Adrenal gland (tissue), 12 donors: ENCODE data around the gene RAI14. TPM values are rescaled to one million over a fixed set of nuclear protein-coding genes. Genes with fewer than 3 reads are reported as not detected.

Experiments used
- DNase-seq, 7 donors: peaks; one replicate each; pipeline ENCODE4 v3.0.0-alpha.2; 2019 to 2020
- H3K27ac ChIP-seq, 5 donors: fragments of 200-600 bp; sonication (generic) in 4 of 5; 1 replicate in 3 of 5; 2 replicates in 2 of 5; pipeline versions ENCODE4 v1.5.1 to v1.8.0; 2016 to 2020; ENCODE audit warnings: mild to moderate bottlenecking in 1 of 5
- H3K27me3 ChIP-seq: fragments of 200-600 bp; 2 replicates; pipeline ENCODE4 v1.8.0; 2021
- H3K36me3 ChIP-seq, 2 donors: fragments of 200-600 bp; replicated peaks in 1 of 2; 1 replicate in 1 of 2; 2 replicates in 1 of 2; pipeline versions ENCODE4 v1.5.1 to v1.8.0; 2018 to 2022
- H3K4me1 ChIP-seq, 2 donors: fragments of 200-600 bp; replicated peaks in 1 of 2; 1 replicate in 1 of 2; 2 replicates in 1 of 2; pipeline versions ENCODE4 v1.5.1 to v1.8.0; 2018 to 2021
- H3K4me3 ChIP-seq, 4 donors: fragments of 200-600 bp; sonication (generic) in 3 of 4; one replicate each; pipeline ENCODE4 v1.5.1; 2016 to 2018
- H3K9me3 ChIP-seq, 3 donors: fragments of 200-600 bp; sonication (generic) in 1 of 3; replicated peaks in 1 of 3; 1 replicate in 2 of 3; 2 replicates in 1 of 3; pipeline versions ENCODE4 v1.5.1 to v1.8.0; 2016 to 2021
- POLR2A ChIP-seq, 2 donors: fragments of 450-650 bp; IDR thresholded peaks; one replicate each; pipeline ENCODE4 v1.6.1; 2017; ENCODE audit warnings: antibody characterized with exemption in 2 of 2, mild to moderate bottlenecking in 2 of 2, moderate library complexity in 1 of 2
- WGBS, 4 donors: extraction: QIAGEN DNeasy Blood & Tissue Kit in 2 of 4; methylation state at CpG; one replicate each; pipeline versions ENCODE4 v1.1.5 to v1.1.7; 2013 to 2017; 5-methylcytosine and 5-hydroxymethylcytosine counted together
- intact Hi-C, 2 donors: fragments of 100-400 bp; cut with DNase I; formaldehyde crosslinking; loops; one replicate each; pipeline versions ENCODE4 v1.14.1 to v1.15.0; 2022 to 2023
- polyA plus RNA-seq, 3 donors: library from polyadenylated mRNA; stranded (reverse); fragments of 200-250 nt in 2 of 3; fragments of 350-450 nt in 1 of 3; fragmentation: Illumina TruSeq in 1 of 3; extraction: RNeasy Lipid Tissue Mini Kit (QIAGEN cat#74804) in 1 of 3; gene quantifications; one replicate each; pipeline ENCODE4 v1.2.3, GENCODE V29; 2013 to 2014
- total RNA-seq, 9 donors: library from RNA; depleted of rRNA in 4 of 9; stranded (reverse); fragments of >200 nt in 4 of 9; fragments of 120-200 nt in 1 of 9; fragmentation: NEBNext Ultra II Directional in 1 of 9; extraction: Animal tissue kit (Norgen Biotek cat#: 25700) in 1 of 9; gene quantifications; one replicate each; pipeline versions ENCODE4 v1.1.0 to v1.2.4, GENCODE V29; 2013 to 2023
- TF ChIP-seq, protein P1 (sequence below), 6 experiments: fragments of 450-650 bp in 4 of 6; fragments of 200-600 bp in 2 of 6; sonication (generic) in 1 of 6; IDR thresholded peaks; 1 replicate in 5 of 6; 2 replicates in 1 of 6; pipeline versions ENCODE4 v1.5.1 to v1.8.0; 2016 to 2021; ENCODE audit warnings: antibody characterized with exemption in 6 of 6, mild to moderate bottlenecking in 2 of 6, moderate library complexity in 1 of 6
- donor health status: healthy with polysubstance abuse.
- donor health status: Bipolar disorder and iron deficiency.
- donor health status: DM: yes; HTN: yes; CAD: no.
- donor health status: DM: no; HTN: no; CAD: no.
- donor health status: DM: no; HTN: no; CAD: no.
- donor health status: DM: yes; HTN: yes; CAD: no.

RAI14 gene
- total and polyA plus RNA-seq, 12 donors, result 9.1 to 158 (median 28.5) TPM

- WGBS, 4 donors, result 86 to 93% (median 91%) methylated on average over 3 of the region's 3 CpGs
- no peak for DNase-seq
- TF ChIP-seq, protein P1, sequence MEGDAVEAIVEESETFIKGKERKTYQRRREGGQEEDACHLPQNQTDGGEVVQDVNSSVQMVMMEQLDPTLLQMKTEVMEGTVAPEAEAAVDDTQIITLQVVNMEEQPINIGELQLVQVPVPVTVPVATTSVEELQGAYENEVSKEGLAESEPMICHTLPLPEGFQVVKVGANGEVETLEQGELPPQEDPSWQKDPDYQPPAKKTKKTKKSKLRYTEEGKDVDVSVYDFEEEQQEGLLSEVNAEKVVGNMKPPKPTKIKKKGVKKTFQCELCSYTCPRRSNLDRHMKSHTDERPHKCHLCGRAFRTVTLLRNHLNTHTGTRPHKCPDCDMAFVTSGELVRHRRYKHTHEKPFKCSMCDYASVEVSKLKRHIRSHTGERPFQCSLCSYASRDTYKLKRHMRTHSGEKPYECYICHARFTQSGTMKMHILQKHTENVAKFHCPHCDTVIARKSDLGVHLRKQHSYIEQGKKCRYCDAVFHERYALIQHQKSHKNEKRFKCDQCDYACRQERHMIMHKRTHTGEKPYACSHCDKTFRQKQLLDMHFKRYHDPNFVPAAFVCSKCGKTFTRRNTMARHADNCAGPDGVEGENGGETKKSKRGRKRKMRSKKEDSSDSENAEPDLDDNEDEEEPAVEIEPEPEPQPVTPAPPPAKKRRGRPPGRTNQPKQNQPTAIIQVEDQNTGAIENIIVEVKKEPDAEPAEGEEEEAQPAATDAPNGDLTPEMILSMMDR (IDR thresholded peaks at IDR 0.05), result no peak
- no peak for TF ChIP-seq POLR2A (IDR thresholded peaks at IDR 0.05)
- Histone ChIP-seq H3K4me3 (no peak overlapping the region), H3K27ac (no peak overlapping the region), H3K4me1 (peaks cover 5 to 16% of the 10 kb centered on the region in 2 donors), H3K9me3 (no peaks in the 10 kb centered on the region), H3K27me3 (no peaks in the 10 kb centered on the region), H3K36me3 (no peaks in the 10 kb centered on the region)
- intact Hi-C loops, result no loop called here
These were observed 211.5 kb downstream of the RAI14 start for GRCh38 chr5:34867660-34868059.

GRCh38 chr5:34868791-34869190 is 212.7 kb downstream of the RAI14 start:
- no peak overlapping the region for H3K27ac ChIP-seq
- no peaks in the 10 kb centered on the region for H3K36me3 ChIP-seq
- H3K4me3 ChIP-seq, result no peak overlapping the region
- intact Hi-C loops, result no loop called here
- DNase-seq, result no peak
- no peaks in the 10 kb centered on the region for H3K9me3 ChIP-seq
- WGBS, 4 donors, result 85 to 90% (median 86%) methylated on average over 1 of the region's 1 CpG
- no peaks in the 10 kb centered on the region for H3K27me3 ChIP-seq
- no peak for TF ChIP-seq POLR2A (IDR thresholded peaks at IDR 0.05)
- peaks cover 5 to 16% of the 10 kb centered on the region in 2 donors for H3K4me1 ChIP-seq

DNA sequence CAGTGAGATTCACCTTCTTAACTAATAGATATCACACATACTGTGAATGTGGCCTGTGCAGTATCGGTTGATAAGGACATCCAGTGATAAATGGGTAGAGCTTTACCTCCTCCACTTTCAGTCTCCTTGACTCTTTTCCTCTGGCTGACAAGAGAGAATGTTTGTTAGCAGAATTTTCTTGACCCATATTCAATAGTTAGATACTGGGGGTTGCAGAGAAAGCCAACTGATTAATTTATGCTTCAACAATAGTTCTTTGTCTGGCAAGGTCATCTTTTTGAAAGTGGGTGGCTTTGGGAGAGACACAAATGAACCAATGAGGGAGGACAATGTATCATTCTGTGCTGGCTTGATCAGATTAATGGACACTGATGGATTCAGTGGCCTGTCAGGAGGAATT is 213.1 kb downstream of the RAI14 start:
- Histone ChIP-seq H3K4me1 (peaks cover 5 to 16% of the 10 kb centered on the region in 2 donors), H3K27ac (no peak overlapping the region)

GRCh38 chr5:34870382-34870781 is 214.3 kb downstream of the RAI14 start:
- no peaks in the 10 kb centered on the region for H3K27me3 ChIP-seq
- H3K4me3 ChIP-seq, result no peak overlapping the region
- no peaks in the 10 kb centered on the region for H3K9me3 ChIP-seq
- no peak overlapping the region for H3K27ac ChIP-seq
- peaks cover 5 to 16% of the 10 kb centered on the region in 2 donors for H3K4me1 ChIP-seq
- intact Hi-C loops, result no loop called here
- WGBS, 4 donors, result 90 to 97% (median 95%) methylated on average over 2 of the region's 2 CpGs
- TF ChIP-seq, protein P1 (IDR thresholded peaks at IDR 0.05), result no peak
- TF ChIP-seq POLR2A (IDR thresholded peaks at IDR 0.05), result no peak
- no peak for DNase-seq
- H3K36me3 ChIP-seq, result no peaks in the 10 kb centered on the region

More for the DNA sequence above, 213.1 kb downstream of the RAI14 start:
- 50 to 62% (median 51%) methylated on average over 1 of the region's 1 CpG for WGBS, 4 donors
- no peaks in the 10 kb centered on the region for H3K9me3 ChIP-seq
- H3K4me3 ChIP-seq, result no peak overlapping the region
- no peak for DNase-seq
- no peaks in the 10 kb centered on the region for H3K27me3 ChIP-seq
- TF ChIP-seq POLR2A (IDR thresholded peaks at IDR 0.05), result no peak
- TF ChIP-seq, protein P1 (IDR thresholded peaks at IDR 0.05), result no peak
- intact Hi-C loops, result no loop called here
- H3K36me3 ChIP-seq, result no peaks in the 10 kb centered on the region

DNA sequence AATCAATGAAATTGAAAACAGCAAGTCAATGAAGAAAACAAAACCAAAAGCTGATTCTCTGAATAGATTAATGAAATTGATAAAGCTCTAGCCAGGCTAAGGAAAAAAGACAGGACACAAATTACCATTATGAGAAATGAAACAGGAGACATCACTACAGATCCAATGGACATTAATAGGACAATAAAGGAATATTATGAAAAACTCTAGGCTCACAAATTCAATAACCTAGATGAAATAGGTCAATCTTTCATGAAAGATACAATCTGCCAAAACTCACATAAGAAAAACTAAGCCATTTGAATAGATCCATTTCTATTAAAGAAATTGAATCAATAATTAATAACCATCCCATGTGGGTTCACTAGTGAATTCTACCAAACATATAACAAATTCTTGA is 220.1 kb downstream of the RAI14 start:
- no peak for DNase-seq
- H3K4me3 ChIP-seq, result no peak overlapping the region
- peaks cover 0 to 7% (median 5%) of the 10 kb centered on the region in 3 donors for H3K9me3 ChIP-seq
- no peak for TF ChIP-seq POLR2A (IDR thresholded peaks at IDR 0.05)
- no peak overlapping the region for H3K27ac ChIP-seq
- intact Hi-C loops, result no loop called here
- no peaks in the 10 kb centered on the region for H3K27me3 ChIP-seq
- H3K4me1 ChIP-seq, result no peaks in the 10 kb centered on the region
- no peaks in the 10 kb centered on the region for H3K36me3 ChIP-seq
